WERI-Rb-1 (cell line): ENCODE measurements around the gene MYO16.

ENCODE experiments used
- DNase-seq: peaks from one replicate; pipeline ENCODE4 v3.0.0-alpha.2; 2020
- H3K27ac ChIP-seq: fragments of 250-450 bp; sonication (Bioruptor Pico); 2 replicates; pipeline ENCODE4 v1.5.1; 2020; ENCODE audit warnings: mild to moderate bottlenecking, moderate library complexity
- H3K27me3 ChIP-seq: fragments of 250-450 bp; sonication (Bioruptor Pico); 2 replicates; pipeline ENCODE4 v1.5.1; 2021; ENCODE audit warnings: mild to moderate bottlenecking, low read depth, moderate library complexity; ENCODE audit not compliant: insufficient read depth, severe bottlenecking
- H3K36me3 ChIP-seq: fragments of 250-450 bp; sonication (Bioruptor Pico); 2 replicates; pipeline ENCODE4 v1.5.1; 2020; ENCODE audit warnings: mild to moderate bottlenecking, moderate library complexity
- H3K4me3 ChIP-seq: 2 replicates; pipeline ENCODE4 v1.5.1; 2011; ENCODE audit warnings: low read depth, mild to moderate bottlenecking, control low read depth, low read length
- H3K9me3 ChIP-seq: fragments of 250-450 bp; sonication (Bioruptor Pico); 2 replicates; pipeline ENCODE4 v1.5.1; 2021; ENCODE audit warnings: mild to moderate bottlenecking, moderate library complexity; ENCODE audit not compliant: severe bottlenecking
- TF ChIP-seq, protein P1 (sequence below): IDR thresholded peaks from 2 replicates; pipeline ENCODE4 v1.5.1; 2011; ENCODE audit warnings: low read depth, mild to moderate bottlenecking, control low read depth, inconsistent platforms, low read length

The MYO16 gene

DNA sequence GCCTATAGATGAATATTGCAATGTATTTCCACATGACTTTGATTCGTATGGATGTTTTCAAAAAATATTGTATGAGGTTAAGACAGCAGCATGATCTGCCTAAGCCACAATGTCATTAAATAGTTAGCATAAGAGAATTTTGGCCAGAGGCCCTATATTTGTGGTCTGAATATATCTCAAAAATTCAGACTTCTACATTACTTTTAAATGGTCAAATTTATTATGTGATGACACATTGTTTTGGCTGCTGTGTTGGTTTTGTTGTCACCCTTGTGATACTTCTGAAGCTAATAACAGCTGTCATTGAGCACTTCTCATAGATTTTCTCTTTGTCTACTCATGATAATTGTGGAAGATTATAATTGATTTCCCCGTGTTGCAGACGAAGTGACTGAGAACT lies 288.2 kb downstream of the MYO16 start:
- TF ChIP-seq, protein P1, sequence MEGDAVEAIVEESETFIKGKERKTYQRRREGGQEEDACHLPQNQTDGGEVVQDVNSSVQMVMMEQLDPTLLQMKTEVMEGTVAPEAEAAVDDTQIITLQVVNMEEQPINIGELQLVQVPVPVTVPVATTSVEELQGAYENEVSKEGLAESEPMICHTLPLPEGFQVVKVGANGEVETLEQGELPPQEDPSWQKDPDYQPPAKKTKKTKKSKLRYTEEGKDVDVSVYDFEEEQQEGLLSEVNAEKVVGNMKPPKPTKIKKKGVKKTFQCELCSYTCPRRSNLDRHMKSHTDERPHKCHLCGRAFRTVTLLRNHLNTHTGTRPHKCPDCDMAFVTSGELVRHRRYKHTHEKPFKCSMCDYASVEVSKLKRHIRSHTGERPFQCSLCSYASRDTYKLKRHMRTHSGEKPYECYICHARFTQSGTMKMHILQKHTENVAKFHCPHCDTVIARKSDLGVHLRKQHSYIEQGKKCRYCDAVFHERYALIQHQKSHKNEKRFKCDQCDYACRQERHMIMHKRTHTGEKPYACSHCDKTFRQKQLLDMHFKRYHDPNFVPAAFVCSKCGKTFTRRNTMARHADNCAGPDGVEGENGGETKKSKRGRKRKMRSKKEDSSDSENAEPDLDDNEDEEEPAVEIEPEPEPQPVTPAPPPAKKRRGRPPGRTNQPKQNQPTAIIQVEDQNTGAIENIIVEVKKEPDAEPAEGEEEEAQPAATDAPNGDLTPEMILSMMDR = no peak
- Histone ChIP-seq H3K9me3 (no peaks in the 10 kb centered on the region), H3K4me3 (no peak overlapping the region), H3K27ac (no peak overlapping the region), H3K27me3 (no peaks in the 10 kb centered on the region), H3K36me3 (no peaks in the 10 kb centered on the region)
- DNase-seq = no peak

- Histone ChIP-seq H3K36me3 (no peaks in the 10 kb centered on the region), H3K27ac (no peak overlapping the region), H3K4me3 (no peak overlapping the region), H3K9me3 (no peaks in the 10 kb centered on the region), H3K27me3 (no peaks in the 10 kb centered on the region)
- TF ChIP-seq, protein P1 = no peak
- no peak for DNase-seq
These were observed 289.9 kb downstream of the MYO16 start for GRCh38 chr13:108919036-108919907.

- TF ChIP-seq, protein P1 = no peak
- DNase-seq = no peak
- no peaks in the 10 kb centered on the region for H3K9me3 ChIP-seq
- H3K27ac ChIP-seq = no peak overlapping the region
- no peak overlapping the region for H3K4me3 ChIP-seq
- H3K27me3 ChIP-seq = no peaks in the 10 kb centered on the region
- H3K36me3 ChIP-seq = no peaks in the 10 kb centered on the region
These were observed 290.7 kb downstream of the MYO16 start for GRCh38 chr13:108920137-108920536.

DNA sequence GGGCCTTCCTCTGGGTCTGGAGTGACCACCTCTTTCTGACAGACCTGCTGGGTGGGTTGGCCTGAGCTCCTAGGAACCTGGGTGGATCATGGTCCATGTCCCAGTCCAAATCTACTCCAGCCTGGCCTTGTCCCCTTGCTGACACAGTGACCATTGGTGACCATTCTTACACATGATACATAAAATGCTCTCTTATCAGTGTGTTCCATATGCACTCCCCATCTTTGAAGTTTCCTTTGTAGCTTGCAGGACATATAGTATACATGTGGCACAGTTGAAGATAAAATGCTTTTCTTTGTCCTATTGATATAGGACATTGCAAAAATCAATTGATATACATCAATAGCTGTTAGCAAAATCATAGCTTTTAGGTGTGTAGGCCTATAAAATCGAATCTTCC lies 291.8 kb downstream of the MYO16 start:
- H3K27me3 ChIP-seq = no peaks in the 10 kb centered on the region
- H3K9me3 ChIP-seq = no peaks in the 10 kb centered on the region
- no peak overlapping the region for H3K27ac ChIP-seq
- DNase-seq = no peak
- H3K36me3 ChIP-seq = no peaks in the 10 kb centered on the region
- TF ChIP-seq, protein P1 = no peak
- H3K4me3 ChIP-seq = no peak overlapping the region

GRCh38 chr13:108922108-108922507 lies 292.7 kb downstream of the MYO16 start:
- TF ChIP-seq, protein P1 = no peak
- no peak overlapping the region for H3K27ac ChIP-seq
- no peak for DNase-seq
- H3K36me3 ChIP-seq = no peaks in the 10 kb centered on the region
- no peak overlapping the region for H3K4me3 ChIP-seq
- no peaks in the 10 kb centered on the region for H3K27me3 ChIP-seq
- H3K9me3 ChIP-seq = no peaks in the 10 kb centered on the region
